HG03175 (cell line): ENCODE measurements around the gene TCF7L1.
"Not testable (repeated sequence)": the region's sequence is repeated elsewhere in the genome, so short reads cannot be mapped to it uniquely, and the experiment has no call there.

Experiments used
- ATAC-seq: cut with Tn5 transposase; IDR thresholded peaks from one replicate; pipeline ENCODE4 v1.9.1; 2021; ENCODE audit warnings: mild to moderate bottlenecking, moderate library complexity; ENCODE audit not compliant: unreplicated experiment

TCF7L1 gene

GRCh38 chr2:85132834-85133637 lies at the start of gene TCF7L1:
Gene TCF7L1, plus strand, starts transcription at chr2:85133392. Its CDS starts 293 bp downstream, at chr2:85133685.
- no peak for ATAC-seq

DNA sequence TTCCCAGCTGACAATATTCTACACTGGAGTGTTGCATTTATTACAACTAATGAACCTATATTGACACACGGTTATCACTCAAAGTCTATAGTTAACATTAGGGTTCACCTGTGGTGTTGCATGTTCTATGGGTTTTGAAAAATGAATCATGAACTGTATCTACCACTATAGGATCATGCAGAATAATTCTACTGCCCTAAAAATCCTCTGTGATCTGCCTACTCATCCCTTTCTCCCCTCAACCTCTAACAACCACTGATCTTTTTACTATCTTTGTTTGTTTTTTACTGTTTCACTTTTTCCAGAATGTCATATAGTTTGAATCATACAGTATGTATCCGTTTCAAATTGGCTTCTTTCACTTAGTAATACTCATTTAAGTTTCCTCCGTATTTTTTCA lies 47.6 kb upstream of the TCF7L1 start:
- no peak for ATAC-seq

DNA sequence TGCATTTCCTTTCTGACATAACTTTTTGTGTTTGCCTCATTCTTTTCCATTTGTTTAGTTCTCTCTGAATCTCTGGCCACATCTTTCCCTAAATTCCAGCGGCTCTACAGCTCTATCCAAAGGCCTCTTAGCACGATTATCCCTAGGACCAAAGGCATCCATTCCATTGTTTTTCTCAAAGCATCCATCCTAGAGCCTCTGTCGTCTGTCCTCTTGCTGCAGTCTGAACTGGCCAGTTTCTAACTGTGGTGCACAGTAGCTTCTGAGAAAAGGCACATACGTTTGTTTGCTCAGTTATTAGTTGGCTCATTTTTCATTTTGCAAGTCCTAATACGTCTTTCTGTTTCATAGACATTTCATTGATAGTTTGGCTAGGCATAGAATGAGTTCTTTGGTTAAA lies 45.7 kb upstream of the TCF7L1 start:
- no peak for ATAC-seq

- no peak for ATAC-seq
These were observed 44.3 kb upstream of the TCF7L1 start for GRCh38 chr2:85088921-85089320.

DNA sequence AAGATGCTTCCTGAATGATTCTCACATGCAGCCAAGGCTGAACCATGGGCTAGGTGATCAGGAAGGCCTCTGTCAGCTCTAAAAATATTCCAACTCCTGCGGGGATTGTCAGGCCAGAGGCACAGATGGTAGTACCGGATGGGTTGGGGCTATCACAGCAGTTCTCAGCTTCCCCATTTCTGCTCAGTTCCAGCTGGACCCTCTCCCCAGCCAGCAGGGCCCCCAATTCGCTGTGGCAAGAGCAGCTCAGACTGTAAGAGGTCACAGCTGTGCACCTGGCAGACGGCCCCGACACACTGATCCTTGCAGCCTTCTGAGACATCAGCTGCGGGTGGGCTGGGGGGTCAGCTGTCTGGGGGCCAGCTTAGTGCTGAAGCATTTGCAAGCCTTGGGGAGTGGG lies 43.6 kb upstream of the TCF7L1 start:
- ATAC-seq, result no peak

DNA sequence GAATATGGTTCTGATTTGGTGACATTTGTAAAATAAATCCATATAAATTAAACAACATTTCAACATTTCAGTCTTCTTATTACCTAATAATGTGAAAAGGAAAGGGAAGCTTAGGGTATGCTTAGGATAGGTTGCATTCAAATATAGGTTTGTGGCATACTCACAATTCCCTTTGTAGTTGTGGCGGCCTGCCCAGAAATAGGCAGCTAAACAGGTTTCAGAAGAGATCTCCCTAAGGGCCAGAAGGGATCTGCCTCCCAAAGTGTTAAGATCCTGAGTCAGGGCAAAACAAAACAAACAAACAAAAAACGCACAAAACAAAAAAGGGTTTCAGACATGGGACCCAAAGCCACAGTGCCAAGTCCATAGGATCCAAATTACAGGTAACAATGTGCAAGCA lies 41.4 kb upstream of the TCF7L1 start:
- no peak for ATAC-seq

DNA sequence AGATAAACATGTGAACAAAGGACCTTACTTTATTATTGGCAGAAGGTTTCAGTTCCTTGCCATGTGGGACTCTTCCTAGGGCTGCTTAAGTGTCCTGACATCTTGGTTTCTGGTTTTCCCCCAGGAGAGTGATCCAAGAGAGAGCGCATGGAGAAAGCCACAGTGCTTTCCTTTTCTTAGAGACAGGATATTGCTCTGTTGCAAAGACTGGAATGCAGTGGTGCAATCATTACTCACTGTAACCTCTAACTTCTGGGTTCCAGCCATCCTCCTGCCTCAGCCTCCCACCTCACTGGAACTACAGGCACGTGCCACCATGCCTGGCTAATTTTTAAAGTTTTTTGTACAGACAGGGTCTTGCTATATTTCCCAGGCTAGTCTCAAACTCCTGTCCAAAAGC lies 38.1 kb upstream of the TCF7L1 start:
- ATAC-seq, result no peak

DNA sequence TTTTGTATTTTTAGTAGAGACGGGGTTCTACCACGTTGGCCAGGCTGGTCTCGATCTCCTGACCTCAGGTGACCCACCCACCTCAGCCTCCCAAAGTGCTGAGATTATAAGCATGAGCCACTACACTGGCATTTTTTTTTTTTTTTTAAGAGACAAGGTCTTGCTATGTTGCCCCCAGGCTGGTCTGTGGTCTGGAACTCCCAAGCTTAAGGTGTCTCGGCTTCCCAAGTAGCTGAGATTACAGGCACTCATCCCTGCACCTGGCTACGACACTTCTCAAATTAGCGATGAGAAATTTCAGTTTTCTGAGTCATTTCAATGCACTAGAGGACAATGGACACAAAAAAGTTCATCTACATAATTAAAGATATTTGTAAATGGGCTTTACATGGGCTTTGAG lies 36.6 kb upstream of the TCF7L1 start:
- ATAC-seq, result no peak

GRCh38 chr2:85104228-85104627 lies 29.0 kb upstream of the TCF7L1 start:
- no peak for ATAC-seq

- no peak for ATAC-seq
These were observed 26.6 kb upstream of the TCF7L1 start for GRCh38 chr2:85106489-85107180.

DNA sequence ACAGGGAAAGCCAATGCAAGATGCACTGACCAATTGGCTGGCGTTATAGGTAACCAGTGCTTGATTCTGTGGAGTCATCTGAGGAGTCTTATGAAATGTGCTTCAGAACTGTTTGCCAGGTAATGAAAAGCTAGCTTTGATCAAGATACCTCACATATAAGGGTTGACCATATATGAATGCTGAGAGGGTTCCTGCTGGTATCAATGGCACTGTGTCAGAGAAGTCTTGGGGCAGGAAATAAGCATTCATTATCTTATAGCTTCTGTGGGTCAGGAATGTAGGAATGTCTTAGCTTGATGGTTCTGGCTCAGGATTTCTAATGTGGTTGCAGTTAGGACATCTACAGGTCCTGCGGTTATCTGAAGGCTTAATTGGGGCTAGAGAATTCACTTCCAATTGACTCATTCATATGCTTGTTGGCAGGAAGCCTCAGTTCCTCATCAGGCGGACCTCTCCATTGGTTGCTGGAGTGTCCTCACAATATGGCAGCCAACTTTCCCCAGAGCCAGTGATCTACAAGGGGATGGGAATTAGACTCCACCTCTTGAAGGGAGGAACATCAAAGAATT lies 22.1 kb upstream of the TCF7L1 start:
- ATAC-seq, result no peak

DNA sequence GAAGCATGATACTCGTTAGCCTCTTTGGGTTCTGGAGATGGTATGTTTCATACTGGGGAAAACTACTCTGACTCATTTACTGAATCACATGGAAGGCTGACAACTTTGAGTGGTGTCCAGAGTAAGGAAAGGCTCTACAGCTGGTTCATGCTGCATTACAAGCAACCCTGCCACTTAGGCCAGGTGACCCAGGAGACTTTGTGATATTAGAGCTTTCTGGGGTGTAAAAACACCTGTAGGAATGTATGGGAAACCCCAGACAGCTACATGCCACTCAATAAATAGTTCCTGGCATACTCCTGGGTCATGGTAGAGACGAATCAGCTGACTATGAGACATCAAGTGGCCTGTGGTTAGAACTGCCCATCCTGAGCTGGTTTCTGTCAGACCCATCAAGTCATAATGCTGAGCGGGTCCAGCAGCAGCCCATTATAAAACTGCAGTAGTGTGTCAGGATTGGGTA lies 21.3 kb upstream of the TCF7L1 start:
- no peak for ATAC-seq

GRCh38 chr2:85112906-85113625 lies 20.1 kb upstream of the TCF7L1 start:
- ATAC-seq, result no peak

GRCh38 chr2:85114586-85115330 lies 18.4 kb upstream of the TCF7L1 start:
- no peak for ATAC-seq

DNA sequence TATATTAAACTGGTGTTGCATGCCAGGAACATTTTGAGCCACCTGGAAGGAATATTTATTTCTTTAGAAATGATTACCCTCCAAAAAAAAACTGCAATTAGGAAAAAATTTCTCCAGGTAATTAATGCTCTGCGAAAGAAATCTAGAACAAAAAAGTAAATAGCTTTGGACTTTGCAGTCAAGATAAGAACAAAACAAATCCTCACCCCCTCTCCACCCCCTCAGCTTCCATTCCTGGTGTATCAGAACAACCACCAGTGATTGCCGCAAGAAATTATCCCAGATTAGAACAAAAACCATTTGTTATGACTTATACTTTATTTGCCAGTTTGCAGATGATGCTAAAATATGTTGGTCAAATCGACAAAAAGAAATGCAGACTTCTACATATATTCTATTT lies 17.0 kb upstream of the TCF7L1 start:
- no peak for ATAC-seq

GRCh38 chr2:85119900-85120299 lies 13.3 kb upstream of the TCF7L1 start:
- ATAC-seq, result no peak

DNA sequence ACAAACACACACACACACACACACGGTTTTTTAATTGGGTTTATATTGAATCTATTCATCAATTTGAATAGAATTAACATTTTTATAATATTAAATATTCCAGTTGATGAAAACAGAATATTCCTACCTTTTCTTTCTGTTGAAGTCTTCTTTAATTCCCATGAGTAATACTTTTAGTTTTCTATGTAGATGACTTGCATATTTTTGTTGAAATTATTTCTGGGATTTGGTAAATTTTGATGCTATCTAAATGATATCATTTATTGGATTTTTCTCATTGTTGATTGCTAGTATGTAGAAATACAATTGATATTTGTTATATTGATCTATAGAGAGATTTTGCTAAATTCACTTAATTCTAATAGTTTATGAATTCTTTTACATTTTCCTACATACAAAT lies 12.8 kb upstream of the TCF7L1 start:
- ATAC-seq, result no peak

DNA sequence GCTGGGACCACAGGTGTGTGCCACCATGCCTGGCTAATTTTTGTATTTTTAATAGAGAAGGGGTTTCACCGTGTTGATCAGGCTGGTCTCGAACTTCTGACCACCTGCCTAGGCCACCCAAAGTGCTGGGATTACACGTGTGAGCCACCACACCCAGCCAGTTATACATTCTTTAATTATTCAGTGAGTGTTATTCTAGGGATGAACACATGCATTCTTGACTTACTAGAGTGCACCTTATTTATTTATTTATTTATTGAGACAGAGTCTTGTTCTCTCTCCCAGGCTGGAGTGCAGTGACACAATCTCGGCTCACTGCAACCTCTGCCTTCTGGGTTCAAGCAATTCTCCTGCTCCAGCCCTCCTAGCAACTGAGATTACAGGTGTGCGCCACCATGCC lies 6.7 kb upstream of the TCF7L1 start:
- not testable (repeated sequence) for ATAC-seq

- ATAC-seq, result no peak
These were observed 3.3 kb upstream of the TCF7L1 start for GRCh38 chr2:85129861-85130260.

GRCh38 chr2:85130407-85130806 lies 2.8 kb upstream of the TCF7L1 start:
- no peak for ATAC-seq

DNA sequence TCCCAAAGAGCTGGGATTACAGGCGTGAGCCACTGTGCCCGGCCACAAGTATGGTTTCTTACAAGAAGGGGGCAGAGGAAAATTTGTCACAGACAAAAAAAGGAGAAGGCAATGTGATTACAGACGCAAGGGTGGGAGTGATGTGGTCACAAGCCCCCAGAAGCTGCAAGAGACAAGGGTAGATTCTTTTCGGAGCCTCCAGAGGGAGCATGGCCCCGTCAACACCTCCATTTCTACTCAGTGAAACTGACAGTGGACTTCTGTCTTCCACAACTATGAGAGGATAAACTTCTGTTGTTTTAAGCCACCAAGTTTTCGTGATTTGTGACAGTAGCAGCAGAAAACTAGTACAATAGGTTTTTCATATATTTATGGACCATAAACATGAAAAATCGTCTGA lies 2.1 kb upstream of the TCF7L1 start:
- ATAC-seq, result no peak
